Adipose tissue (tissue), 3 donors: Measurements from ENCODE around the gene FILIP1L. TPM values are rescaled to one million over a fixed set of nuclear protein-coding genes. Genes with fewer than 3 reads are reported as not detected.
"Not testable (repeated sequence)": the region's sequence is repeated elsewhere in the genome, so short reads cannot be mapped to it uniquely, and the experiment has no call there.

ENCODE experiments used
- H3K27ac ChIP-seq: one replicate; pipeline ENCODE4 v1.5.1; 2013; ENCODE audit warnings: low read depth, low read length
- WGBS, 3 donors: extraction: QIAGEN DNeasy Blood & Tissue Kit; methylation state at CpG; one replicate each; pipeline ENCODE4 v1.1.7; 2013; 5-methylcytosine and 5-hydroxymethylcytosine counted together
- polyA plus RNA-seq, 3 donors: library from polyadenylated mRNA; stranded (reverse); fragments of 200-250 nt; gene quantifications; one replicate each; pipeline ENCODE4 v1.2.3, GENCODE V29; 2013
- donor health status: healthy with polysubstance abuse.
- donor health status: Bipolar disorder and iron deficiency.
- donor health status: healthy.

FILIP1L gene
- polyA plus RNA-seq, 3 donors, result 8.4 to 71.3 (median 27.2) TPM

- WGBS, 3 donors, result 83 to 90% (median 90%) methylated on average over 2 of the region's 2 CpGs
- H3K27ac ChIP-seq, result no peak overlapping the region
Measured at GRCh38 chr3:100104442-100104798, 9.9 kb downstream of the FILIP1L start.

GRCh38 chr3:100103558-100104441, 10.5 kb downstream of the FILIP1L start:
- WGBS, 3 donors, result 34 to 90% (median 88%) methylated on average over 4 of the region's 4 CpGs
- H3K27ac ChIP-seq, result no peak overlapping the region

- WGBS, 3 donors, result 91 to 100% (median 92%) methylated on average over 1 of the region's 1 CpG
- no peak overlapping the region for H3K27ac ChIP-seq
Measured at GRCh38 chr3:100102757-100103156, 11.5 kb downstream of the FILIP1L start.

GRCh38 chr3:100100425-100100824, 13.9 kb downstream of the FILIP1L start:
- H3K27ac ChIP-seq, result no peak overlapping the region
- 98 to 100% (median 98%) methylated on average over 2 of the region's 2 CpGs for WGBS, 3 donors

- WGBS, 3 donors, result 60 to 86% (median 81%) methylated on average over 2 of the region's 2 CpGs
- no peak overlapping the region for H3K27ac ChIP-seq
Measured at GRCh38 chr3:100099621-100100020, 14.7 kb downstream of the FILIP1L start.

GRCh38 chr3:100098784-100099070, 15.6 kb downstream of the FILIP1L start:
- H3K27ac ChIP-seq, result no peak overlapping the region

DNA sequence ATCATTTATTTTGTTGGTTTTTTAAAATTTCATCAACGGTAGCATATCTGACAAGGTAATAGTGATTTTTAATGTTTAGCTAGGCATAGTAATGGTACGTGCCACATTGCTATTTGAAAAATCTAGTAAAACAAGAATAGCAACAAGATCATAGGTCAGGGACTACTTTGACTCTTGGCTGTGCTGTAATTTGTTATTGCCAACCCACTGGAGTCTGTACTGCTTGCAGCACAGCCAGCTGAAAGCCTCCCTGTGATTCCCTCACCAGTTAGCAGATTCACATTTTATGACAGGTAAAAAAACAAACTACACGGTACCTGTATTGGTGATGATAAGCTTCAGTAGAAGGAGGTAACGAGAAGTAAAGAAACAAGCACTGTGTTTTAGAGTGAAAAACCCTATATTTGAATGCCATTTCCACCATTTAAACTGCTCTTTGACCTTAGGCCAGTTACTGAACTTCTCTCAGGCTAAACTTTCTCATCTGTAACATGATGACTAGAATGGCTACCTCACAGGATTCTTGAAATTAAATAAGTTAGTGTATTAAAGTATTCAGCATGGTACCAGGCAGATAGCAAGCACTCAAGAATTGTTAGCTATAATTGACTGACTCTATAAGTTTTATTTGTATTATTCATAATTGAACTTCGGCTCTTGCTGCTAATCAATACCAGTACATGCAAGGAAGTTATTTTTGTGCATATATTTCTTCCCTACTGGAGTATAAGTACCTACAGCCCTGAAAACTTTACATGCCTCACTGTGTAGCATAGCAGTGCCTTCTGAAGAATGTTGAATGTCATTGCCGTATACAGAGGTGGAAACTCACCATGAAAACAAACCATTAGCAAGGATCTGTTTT, 16.1 kb downstream of the FILIP1L start:
- 36 to 82% (median 75%) methylated on average over 6 of the region's 6 CpGs for WGBS, 3 donors
- H3K27ac ChIP-seq, result no peak overlapping the region

GRCh38 chr3:100096866-100097265, 17.4 kb downstream of the FILIP1L start:
- 81 to 91% (median 83%) methylated on average over 2 of the region's 2 CpGs for WGBS, 3 donors
- no peak overlapping the region for H3K27ac ChIP-seq

GRCh38 chr3:100096286-100096685, 18.0 kb downstream of the FILIP1L start:
- not testable (repeated sequence) for H3K27ac ChIP-seq
- WGBS, 3 donors, result 91 to 98% (median 97%) methylated on average over 1 of the region's 1 CpG

- 96 to 100% (median 100%) methylated on average over 1 of the region's 1 CpG for WGBS, 3 donors
- no peak overlapping the region for H3K27ac ChIP-seq
Measured at GRCh38 chr3:100093831-100094230, 20.5 kb downstream of the FILIP1L start.

DNA sequence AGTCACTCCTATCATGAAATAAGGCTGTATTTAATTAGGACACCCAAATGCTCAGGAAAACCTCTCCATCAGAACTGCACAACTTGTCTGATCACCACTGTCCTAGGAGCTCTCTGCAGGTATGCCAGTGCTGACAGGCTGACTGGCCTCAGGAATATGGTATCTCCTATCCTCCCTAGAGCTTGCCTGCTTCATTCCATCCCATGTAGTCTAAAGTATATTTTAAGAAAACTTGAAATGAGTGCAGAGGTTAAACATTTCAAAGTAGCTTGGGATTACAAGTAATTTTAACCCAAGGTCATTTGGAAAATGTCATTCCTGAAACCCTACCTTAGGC, 23.7 kb downstream of the FILIP1L start:
- H3K27ac ChIP-seq, result no peak overlapping the region

DNA sequence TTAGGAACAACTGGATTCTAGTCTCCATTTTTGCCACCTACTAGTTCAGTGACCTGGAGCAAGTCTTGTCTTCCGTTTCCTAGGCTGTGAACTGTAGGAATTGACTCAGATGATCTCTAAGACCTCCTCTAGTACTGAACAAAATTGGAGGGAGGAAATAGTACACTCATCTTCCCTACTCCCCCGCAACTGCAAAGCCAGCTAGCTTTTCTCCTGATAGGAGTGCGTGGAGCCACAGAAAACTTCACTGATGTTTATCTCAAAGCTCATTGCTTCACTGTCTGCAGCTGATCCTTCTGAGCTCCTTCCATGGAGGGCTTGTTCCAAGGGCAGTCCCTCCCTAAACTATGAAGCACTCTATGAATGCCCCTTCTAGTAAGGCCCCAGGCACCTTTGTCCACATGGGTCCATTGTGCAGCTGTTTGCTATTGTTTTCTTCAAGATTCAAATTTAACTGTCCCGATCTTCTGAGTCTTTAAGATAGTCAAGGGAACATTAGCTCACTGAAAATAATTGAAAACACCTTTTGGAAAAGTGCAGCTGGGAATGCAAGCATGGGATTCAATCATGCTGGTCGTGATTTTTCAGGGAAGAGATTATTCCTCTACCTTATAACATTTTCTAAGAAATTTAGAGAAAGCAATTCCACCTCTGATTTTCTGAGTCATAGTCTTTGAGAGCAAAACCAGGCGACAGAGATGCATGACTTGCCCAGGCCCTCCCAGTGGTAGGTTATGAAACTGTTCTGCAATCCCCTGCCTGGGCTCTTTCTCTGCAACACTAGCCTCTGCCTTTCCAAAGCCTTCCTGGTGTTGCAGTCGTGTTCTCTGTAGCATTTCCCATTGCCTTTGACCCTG, 24.3 kb downstream of the FILIP1L start:
- WGBS, 3 donors, result 55 to 87% (median 59%) methylated on average over 7 of the region's 7 CpGs
- H3K27ac ChIP-seq, result no peak overlapping the region

DNA sequence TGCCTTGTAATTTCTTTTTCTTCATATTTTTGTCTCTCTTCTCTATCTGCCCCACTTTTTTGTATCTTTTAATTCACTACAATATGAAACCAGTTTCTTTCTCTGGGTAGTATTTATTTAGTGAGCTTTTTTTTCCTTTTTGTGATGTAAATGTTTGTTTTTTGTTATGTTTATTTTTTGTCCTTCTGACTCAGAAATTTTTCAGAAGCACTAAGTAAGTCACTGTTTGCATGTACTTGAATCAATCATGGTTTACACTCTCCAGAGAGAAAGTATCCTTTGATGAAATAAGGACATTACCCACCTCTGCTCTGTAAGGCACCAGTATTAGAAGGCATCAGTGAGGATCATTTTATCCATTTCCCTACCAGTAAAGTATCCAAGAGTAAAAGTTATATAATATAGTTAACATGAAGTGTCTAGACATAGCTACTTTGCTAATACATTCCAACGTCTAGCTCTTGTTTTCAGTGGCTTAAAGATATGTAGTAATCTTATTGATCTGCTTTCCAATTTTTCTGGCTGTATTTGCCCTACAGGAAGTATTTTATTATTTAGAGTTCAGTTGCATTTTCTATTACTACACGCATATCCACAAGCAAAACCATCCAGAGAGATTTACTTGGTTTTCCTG, 25.4 kb downstream of the FILIP1L start:
- 70 to 84% (median 79%) methylated on average over 2 of the region's 2 CpGs for WGBS, 3 donors
- no peak overlapping the region for H3K27ac ChIP-seq

- no peak overlapping the region for H3K27ac ChIP-seq
Measured at GRCh38 chr3:100087198-100087597, 27.1 kb downstream of the FILIP1L start.

GRCh38 chr3:100086401-100086800, 27.9 kb downstream of the FILIP1L start:
- H3K27ac ChIP-seq, result no peak overlapping the region
- WGBS, 3 donors, result 64 to 86% (median 81%) methylated on average over 1 of the region's 1 CpG

DNA sequence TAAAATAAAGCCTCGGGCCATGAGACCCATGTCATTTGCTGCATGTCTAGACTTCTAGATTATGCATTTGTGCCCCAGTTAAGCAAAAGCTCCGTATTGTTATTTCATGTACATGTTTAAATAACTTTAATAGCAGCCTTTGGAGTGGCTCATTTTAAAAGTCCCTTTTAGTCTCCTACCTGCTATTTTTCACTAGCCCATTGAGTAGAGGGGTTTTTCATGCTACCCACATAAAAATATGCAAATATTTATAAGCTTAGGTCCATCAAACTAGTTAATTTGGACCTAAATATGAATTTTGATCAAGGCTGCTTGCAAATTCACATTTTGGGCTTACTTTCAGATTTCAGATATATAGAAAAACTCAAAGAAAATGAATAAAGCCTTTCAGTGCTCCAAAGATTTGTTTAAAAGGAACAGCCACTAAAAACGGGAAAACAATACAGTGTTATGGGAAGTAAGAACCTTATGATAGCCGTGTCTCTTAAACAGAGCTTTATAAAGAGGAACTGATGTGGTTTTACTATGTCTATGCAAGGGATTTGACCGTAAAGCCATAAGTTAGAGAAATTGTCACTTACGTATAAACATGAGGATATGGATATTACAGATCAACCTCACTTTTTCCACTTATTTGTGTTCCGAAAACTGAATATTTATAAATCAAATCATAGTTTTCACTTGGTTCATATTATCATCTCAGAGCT, 30.0 kb downstream of the FILIP1L start:
- H3K27ac ChIP-seq, result no peak overlapping the region

DNA sequence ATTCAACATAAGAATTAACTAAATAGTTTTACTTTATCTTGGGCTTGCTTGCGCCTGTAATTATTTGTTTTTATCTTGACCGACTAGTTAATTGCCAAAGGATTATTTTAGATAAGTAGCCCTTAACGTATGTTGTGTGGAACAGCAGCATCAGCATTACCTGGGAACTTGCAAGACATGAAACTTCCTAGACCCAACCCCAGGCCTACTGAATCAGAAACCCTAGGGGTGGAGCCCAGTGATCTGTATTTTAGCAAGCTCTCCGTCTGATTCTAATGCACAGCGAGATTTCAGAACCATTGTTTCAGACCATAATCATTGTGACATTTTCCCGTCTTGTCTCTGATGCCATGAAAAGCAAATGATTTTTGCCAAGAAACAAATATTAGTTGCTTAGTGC, 31.1 kb downstream of the FILIP1L start:
- WGBS, 3 donors, result 84 to 93% (median 90%) methylated on average over 6 of the region's 6 CpGs

More for the DNA sequence above, 30.0 kb downstream of the FILIP1L start:
- 70 to 91% (median 75%) methylated on average over 7 of the region's 7 CpGs for WGBS, 3 donors

GRCh38 chr3:100082714-100083113, 31.6 kb downstream of the FILIP1L start:
- H3K27ac ChIP-seq, result no peak overlapping the region
- WGBS, 3 donors, result 88 to 95% (median 93%) methylated on average over 1 of the region's 1 CpG

More for the DNA sequence above, 31.1 kb downstream of the FILIP1L start:
- no peak overlapping the region for H3K27ac ChIP-seq
